Kasumi-1 (cell line): ENCODE measurements around the gene MEF2D.

Experiments used
- DNase-seq, 2 experiments: peaks; one replicate each; lab custom pipeline; 2025; lab: John Stamatoyannopoulos, UW

MEF2D gene

DNA sequence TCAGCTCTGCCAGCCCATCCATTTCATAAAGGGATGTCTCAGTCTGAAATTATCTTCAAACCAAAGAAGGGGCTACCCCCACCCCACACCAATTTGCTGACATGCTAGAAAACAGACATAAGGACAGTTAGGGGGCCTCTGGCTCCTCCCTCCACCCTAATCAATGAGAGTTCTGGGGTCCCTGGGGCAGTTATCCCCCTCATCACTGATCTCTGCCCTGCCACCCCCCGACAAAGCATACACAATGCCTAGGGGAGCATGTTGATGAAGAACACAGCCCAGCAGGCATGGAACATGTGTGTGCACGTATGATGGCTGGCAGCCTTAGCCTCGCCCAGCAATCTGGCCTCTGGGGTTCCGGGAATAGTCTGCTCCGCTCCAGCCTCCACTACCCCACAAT, 72.6 kb downstream of the MEF2D start:
- no peak for DNase-seq

DNA sequence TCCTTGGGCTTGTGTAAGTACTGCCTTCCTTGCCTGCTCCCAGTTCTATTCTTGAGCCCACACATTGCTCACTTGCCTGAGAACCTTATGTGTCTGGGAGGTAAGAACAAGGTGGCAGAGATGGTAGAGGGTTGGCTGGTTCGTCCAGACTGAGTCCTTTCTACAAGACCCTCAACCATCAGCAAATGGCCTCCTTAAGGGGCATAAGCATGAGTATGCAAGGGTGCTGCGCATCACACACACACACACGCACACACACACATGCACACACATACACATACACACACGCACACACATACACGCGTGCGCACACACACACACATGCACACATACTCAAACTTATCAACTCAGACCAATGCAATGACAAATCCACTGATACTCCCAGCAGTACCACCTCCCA, 74.6 kb downstream of the MEF2D start:
- no peak for DNase-seq

DNA sequence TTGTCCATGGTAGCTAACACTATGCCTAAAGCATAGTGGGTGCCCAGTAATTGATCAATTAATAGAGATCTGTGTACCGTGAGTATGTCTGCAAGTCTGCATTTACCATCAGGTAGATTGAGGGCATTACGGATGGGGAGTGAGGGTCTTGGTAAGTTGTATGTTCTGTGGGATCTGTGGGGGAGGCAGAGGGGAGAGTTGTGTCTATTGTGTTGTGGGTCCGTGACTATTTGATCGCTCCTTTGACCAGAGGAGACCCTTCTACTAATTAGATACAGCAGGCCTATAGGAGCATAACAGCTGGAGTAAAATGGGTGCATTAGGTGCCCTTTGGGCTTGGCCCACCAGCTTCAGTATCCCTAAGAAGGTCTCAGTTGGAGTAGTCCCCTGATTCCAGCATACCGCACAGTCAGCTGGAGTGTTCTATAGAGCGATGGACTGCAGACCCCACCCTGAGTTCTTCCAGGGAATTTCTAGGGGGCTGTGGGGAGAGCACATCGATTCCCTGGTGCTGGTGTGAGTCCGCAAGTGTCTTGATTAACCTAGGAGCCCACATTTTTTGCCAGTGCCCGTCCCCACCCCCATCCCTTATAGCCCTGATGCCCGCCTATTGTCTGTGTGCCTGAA, 75.7 kb downstream of the MEF2D start:
- no peak for DNase-seq

GRCh38 chr1:156423422-156424352, 76.9 kb downstream of the MEF2D start:
- no peak for DNase-seq

- DNase-seq, result no peak
Observed at GRCh38 chr1:156422602-156423091, 77.9 kb downstream of the MEF2D start.

DNA sequence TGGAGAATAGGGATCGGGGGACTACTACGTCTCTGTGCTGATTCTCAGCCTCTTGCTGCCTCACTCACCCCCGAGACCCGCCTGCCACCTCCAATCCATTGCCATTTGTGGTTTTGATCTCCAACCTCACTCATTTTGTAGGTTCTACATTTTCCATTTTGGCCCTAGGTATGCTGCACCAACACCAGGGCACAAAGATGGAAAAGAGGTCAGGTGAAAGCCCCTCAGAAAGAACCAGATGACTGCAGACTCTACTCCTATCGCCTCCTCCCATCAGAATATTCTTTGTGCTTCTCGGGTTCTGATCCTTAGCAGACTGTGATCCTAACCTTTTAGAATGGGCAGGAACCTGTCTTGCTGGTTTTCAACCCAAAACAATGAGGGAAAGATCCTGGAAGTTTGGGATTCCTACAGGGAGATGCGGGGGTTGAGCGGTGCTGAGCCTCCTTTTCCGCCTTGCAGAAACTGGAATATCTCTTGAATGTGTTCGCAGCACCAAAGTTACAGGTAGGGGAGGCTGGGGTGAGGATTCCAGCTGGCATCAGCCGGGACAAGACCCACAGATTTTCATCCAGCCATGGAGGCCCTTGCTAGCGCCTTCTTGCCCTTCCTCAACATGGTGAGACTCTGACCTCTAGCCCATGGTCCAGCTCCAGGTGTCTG, 78.5 kb downstream of the MEF2D start:
- DNase-seq, result no peak

DNA sequence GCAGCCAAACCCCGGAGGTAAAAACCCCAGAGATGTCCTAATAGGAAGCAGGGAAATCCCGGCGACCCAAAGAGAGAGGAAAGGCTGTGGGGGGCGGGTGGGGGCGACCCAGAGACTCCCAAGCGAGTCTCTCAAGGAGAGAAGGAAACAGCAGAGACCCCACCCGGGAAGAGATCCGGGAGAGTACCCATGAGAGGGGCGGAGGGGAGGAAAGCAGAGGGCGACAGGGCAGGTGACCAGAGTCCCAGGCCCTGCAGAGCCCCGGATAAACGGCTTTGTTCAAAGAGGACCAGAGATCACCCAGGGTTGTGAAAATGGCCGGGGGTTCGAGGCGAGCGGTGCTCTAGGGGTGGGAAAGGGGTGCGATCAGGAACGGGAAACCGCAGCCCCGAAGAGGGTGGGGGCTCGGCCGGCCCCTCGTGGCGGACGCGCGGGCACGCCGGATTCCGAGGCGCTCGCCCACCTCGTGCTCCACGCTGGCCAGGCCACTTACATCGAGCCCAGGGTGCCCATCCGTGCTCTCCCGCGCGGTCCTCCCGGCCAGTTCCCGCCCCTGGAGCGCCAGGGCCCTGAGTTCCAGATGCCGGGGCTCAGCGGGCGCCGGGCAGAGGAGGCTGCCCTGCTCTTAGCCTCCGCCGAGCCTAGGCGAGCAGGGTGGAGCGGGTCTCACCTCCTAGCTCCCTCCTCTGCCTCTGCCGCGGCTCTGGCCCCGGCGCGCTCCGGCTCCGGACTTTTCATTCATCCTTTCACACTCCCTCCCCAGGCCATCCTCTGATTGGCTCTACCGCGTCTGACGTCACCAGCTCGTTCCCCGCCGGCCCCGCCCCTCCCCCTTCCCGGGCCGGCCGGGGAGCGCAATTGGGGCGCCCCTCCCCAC, 79.3 kb downstream of the MEF2D start:
- peak; percentile 39 to 42 for DNase-seq

GRCh38 chr1:156420205-156421061, 80.1 kb downstream of the MEF2D start:
- DNase-seq, result peak in 1 of 2 experiments; percentile 5

- DNase-seq, result no peak
Observed at GRCh38 chr1:156419854-156420204, 80.7 kb downstream of the MEF2D start.

GRCh38 chr1:156418416-156419070, 82.0 kb downstream of the MEF2D start:
- DNase-seq, result no peak

GRCh38 chr1:156417401-156418020, 83.1 kb downstream of the MEF2D start:
- DNase-seq, result no peak

GRCh38 chr1:156416993-156417392, 83.6 kb downstream of the MEF2D start:
- no peak for DNase-seq

DNA sequence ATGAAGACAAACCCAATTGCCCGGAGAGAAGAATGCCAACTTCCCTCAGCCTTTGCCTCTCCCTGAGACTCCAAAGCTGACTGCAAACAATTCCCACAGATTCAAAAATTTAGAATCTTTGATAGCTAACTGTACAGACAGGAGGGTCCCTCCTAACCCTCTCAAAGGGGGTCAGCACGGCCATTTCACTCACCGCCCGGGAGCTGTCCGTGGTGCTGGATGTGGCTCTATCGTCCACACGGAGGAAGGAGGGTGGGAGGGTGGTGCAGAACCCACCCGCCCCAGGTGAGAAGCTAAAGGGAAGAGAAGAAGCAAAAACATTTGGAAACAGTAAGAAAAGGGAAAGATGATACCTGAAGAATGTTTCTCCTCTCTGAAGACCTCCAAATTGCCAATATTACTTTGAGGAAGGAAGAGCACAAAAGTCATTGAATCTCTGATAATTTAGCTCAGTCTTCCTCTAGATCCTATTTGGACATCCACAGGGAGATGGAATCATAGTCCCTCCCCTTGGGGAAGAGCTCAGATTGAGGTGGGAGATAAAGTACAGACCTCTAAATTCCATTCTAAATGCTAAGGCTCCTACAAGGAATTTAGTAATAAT, 86.0 kb downstream of the MEF2D start:
- no peak for DNase-seq
